ENCODE results near the gene RNF212.

RNF212 gene

DNA sequence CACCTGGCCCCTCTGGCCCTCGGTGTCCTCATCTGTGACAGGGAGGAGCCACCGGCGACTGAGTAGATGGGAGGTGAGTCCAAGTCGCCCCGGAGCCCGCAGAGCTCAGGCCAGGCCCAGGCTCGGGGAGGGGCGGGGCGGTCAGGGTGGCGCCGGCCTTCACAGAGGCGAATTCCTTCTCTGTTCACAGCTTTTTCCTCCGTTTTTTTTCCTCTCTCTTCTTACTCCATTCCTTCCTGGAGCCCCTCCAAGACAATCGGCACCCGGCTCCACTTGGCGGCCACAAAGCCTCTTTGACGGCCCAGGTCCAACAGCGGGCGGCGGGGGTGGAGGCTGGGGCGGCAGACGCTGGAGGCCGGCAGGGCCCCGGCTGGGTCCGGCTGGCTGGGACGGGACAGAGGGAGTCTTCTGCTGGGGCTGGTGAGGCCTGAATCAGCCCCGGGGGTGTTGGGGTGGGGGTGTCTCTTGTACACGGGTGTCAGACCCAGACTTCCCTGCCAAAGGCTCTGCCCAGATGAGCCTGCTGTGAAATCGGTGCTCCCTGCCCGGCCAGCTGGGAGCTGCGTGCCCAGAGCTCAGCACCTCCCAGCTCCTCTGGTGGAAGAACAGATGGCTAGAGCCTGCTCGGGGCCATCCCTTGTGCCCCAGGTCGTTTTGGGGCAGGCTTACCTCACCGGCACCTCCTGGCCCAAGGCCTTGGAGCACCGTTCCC lies 79.4 kb downstream of the RNF212 start:
- no peak for DNase-seq

DNA sequence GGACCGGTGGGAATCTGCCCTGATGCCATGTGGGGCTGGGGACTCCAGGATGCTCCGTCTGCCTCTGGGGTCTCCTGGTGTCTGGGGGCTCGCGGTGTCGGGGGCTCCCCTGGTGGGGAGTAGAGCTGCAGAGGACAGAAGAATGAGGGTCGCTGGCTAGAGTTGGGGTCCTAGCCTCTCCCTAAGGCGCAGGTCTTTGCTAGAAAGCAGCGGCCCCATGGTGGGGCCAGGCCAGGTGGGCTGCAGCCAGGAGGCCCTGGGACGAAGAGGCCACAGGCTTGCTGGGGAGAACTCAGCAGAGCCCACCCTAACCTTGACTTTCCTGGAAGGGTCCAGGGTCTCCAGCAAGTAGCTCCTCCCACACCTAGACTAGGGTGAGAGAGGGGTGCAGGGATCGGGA lies 80.5 kb downstream of the RNF212 start:
- no peak for DNase-seq

DNA sequence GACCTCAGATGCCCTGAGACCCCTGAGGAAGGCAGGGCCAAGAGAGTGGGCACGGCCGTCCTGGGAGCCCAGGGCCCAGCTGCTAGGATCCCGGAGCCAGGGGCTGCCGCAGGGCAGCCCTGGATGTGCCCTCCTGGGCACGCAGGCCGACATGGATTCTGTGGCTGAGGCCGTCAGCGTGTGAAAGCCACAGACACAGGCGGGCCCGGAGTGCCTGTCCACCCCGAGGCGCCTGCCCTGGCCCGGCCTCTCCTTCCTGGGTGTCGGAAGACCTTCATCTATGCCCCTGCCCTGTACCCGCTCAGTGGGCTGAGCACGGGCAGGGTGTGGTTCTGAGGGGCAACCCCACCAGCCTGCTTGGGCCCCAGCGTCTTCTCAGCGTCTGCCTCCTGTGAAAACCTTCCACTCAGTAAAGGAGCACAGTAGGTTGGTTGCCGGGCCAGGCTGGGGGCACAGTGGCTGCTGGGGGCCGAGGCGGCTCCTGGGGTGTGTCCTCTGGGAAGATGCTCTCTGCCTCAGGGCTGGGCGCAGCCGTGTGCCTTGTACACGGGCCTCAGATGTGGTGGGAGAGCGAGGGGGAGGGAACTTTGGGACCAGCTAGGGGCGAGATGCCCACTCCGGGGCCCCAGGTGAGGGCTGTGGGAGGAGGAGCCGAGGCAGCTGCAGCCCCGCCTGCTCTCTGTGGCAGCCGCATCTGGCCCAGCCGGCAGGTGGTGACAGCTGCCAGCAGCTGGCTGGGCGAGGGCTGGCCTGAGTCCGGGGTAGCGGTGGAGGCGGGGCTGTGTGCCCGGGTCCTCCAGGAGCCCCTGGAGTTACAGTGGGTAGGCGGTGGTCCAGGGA lies 81.2 kb downstream of the RNF212 start:
- no peak for DNase-seq

GRCh38 chr4:1031346-1031745 lies 82.0 kb downstream of the RNF212 start:
- no peak for DNase-seq

- no peak for DNase-seq
These were observed 82.8 kb downstream of the RNF212 start for GRCh38 chr4:1030559-1030958.

GRCh38 chr4:1030031-1030430 lies 83.3 kb downstream of the RNF212 start:
- no peak for DNase-seq

GRCh38 chr4:1029529-1029928 lies 83.8 kb downstream of the RNF212 start:
- no peak for DNase-seq

DNA sequence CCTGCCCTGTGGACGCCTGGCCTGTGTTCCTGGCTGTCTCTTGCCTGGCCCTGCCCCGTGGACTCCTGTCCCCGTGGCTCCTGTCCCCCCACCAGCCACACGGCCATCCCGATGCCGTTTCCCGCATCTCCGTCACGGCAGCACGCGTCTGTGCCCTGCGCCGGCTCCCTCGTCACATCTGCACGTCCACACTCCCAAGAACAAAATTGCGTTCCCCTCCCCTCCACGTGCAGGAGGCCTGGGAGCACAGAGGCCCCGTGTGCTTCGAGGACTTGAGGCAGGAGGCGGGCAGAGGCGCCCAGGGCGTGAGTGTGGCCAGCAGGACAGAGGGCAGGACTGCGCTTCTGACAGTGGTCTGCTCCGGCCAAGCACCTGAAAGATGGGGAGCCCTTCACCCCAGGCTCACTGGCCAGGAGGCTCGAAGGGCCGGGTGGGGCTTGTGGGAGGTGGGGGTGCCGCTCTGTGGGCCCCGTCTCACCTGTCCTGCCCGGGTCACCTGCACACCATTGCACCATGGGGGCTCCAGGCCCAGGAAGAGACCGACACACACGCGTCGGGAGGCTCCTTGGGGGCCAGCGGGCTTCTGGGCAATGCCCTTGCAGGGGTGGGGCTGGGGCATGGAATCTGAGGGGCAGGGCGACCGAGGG lies 84.7 kb downstream of the RNF212 start:
- DNase-seq: no peak

- no peak for DNase-seq
These were observed 85.5 kb downstream of the RNF212 start for GRCh38 chr4:1027915-1028238.

GRCh38 chr4:1027219-1027914 lies 86.0 kb downstream of the RNF212 start:
- DNase-seq: no peak

DNA sequence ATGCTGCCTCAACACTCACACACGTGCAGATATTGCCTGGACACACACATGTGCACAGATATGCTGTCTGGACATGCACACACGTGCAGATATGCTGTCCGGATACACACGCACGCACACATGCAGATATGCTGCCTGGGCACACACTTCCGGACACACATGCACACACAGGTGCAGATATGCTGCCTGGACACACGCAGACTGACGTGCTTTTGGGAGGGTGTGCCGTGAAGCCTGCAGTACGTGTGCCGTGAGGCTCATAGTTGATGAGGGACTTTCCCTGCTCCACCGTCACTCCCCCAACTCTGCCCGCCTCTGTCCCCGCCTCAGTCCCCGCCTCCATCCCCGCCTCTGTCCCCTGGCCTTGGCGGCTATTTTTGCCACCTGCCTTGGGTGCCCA lies 87.2 kb downstream of the RNF212 start:
- no peak for DNase-seq

- DNase-seq: no peak
These were observed 88.3 kb downstream of the RNF212 start for GRCh38 chr4:1024882-1025545.

- DNase-seq: no peak
These were observed 89.2 kb downstream of the RNF212 start for GRCh38 chr4:1023895-1024740.

- DNase-seq: no peak
These were observed 90.2 kb downstream of the RNF212 start for GRCh38 chr4:1023075-1023640.

DNA sequence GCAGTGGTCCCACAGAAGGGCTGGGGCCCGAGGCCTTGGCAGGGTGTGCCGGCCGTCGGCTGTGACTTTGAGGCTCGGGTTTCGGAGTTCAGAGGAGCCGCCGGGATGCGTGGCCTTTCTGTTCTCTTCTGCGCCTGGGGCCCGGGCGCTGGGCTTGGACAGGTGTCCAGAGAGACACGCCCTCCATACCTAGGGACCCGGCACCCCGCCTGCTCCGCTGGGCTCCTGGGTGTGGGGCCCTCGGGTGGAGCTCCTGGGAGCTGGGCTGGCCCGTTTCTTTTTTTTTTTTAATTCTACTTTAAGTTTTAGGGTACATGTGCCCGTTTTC lies 90.7 kb downstream of the RNF212 start:
- no peak for DNase-seq

- DNase-seq: no peak
These were observed 91.2 kb downstream of the RNF212 start for GRCh38 chr4:1022051-1022738.

All from NCI-H1105 treated with DMSO at 0.1 percent for 48 hours (cell line).